Stomach (tissue), 4 donors: ENCODE measurements around the gene TCAIM.

Experiments
- CTCF ChIP-seq, 7 experiments: fragments of 450-650 bp in 4 of 7; fragments of 200-600 bp in 3 of 7; sonication (generic) in 3 of 7; IDR thresholded peaks; one replicate each; pipeline ENCODE4 v1.5.1; 2016 to 2019; ENCODE audit warnings: antibody characterized with exemption in 7 of 7, control low read depth in 2 of 7, mild to moderate bottlenecking in 1 of 7
- POLR2A ChIP-seq, 4 donors: fragments of 450-650 bp; IDR thresholded peaks; one replicate each; pipeline ENCODE4 v1.6.1; 2016; ENCODE audit warnings: antibody characterized with exemption in 4 of 4, control low read depth in 2 of 4, mild to moderate bottlenecking in 1 of 4, moderate library complexity in 1 of 4

- TF ChIP-seq CTCF (IDR thresholded peaks at IDR 0.05) (no peak), POLR2A (IDR thresholded peaks at IDR 0.05) (no peak)
Measured at GRCh38 chr3:44416031-44417030, 77.8 kb downstream of the TCAIM start.
